Small intestine (tissue), 7 donors: Measurements from ENCODE around the gene RPS15. TPM values are rescaled to one million over a fixed set of nuclear protein-coding genes. Genes with fewer than 3 reads are reported as not detected.

Experiments used
- DNase-seq, 2 donors: peaks; one replicate each; pipeline versions ENCODE4 v3.0.0 to v3.0.0-alpha.2; 2013
- FAIRE-seq: peaks from 2 replicates; lab custom pipeline; 2012; peaks lifted over from hg19 to GRCh38; lab: Jason Lieb, UNC
- H3K27ac ChIP-seq, 3 donors: one replicate each; pipeline ENCODE4 v1.5.1; 2013; ENCODE audit warnings: low read length in 2 of 3, mild to moderate bottlenecking in 2 of 3, control low read depth in 1 of 3, inconsistent platforms in 1 of 3, low read depth in 1 of 3, moderate library complexity in 1 of 3
- H3K27me3 ChIP-seq, 3 donors: one replicate each; pipeline ENCODE4 v1.6.1; 2013; ENCODE audit warnings: low read length in 3 of 3, inconsistent platforms in 1 of 3; ENCODE audit not compliant: control insufficient read depth in 3 of 3, insufficient read depth in 3 of 3
- H3K36me3 ChIP-seq, 3 donors: one replicate each; pipeline ENCODE4 v1.6.1; 2013; ENCODE audit warnings: low read length in 3 of 3, inconsistent platforms in 1 of 3, low read depth in 1 of 3, mild to moderate bottlenecking in 1 of 3, moderate library complexity in 1 of 3; ENCODE audit not compliant: control insufficient read depth in 3 of 3, insufficient read depth in 2 of 3
- H3K4me1 ChIP-seq, 3 donors: one replicate each; pipeline ENCODE4 v1.6.1; 2013; ENCODE audit warnings: low read length in 2 of 3, inconsistent platforms in 1 of 3, low read depth in 1 of 3, mild to moderate bottlenecking in 1 of 3, moderate library complexity in 1 of 3; ENCODE audit not compliant: control insufficient read depth in 3 of 3, insufficient read depth in 2 of 3
- H3K4me3 ChIP-seq, 3 donors: one replicate each; pipeline ENCODE4 v1.5.1; 2013; ENCODE audit warnings: low read length in 3 of 3, control low read depth in 1 of 3, inconsistent platforms in 1 of 3, low read depth in 1 of 3, mild to moderate bottlenecking in 1 of 3, moderate library complexity in 1 of 3
- H3K9me3 ChIP-seq, 2 donors: one replicate each; pipeline ENCODE4 v1.6.1; 2013; ENCODE audit warnings: low read depth in 1 of 2, low read length in 1 of 2; ENCODE audit not compliant: control insufficient read depth in 2 of 2, insufficient read depth in 1 of 2
- WGBS, 3 donors: extraction: QIAGEN DNeasy Blood & Tissue Kit; methylation state at CpG; one replicate each; pipeline ENCODE4 v1.1.7; 2013; 5-methylcytosine and 5-hydroxymethylcytosine counted together
- polyA plus RNA-seq, 4 donors: library from polyadenylated mRNA; stranded (reverse) in 3 of 4; unstranded in 1 of 4; fragments of 200-250 nt in 3 of 4; fragments of 120-200 nt in 1 of 4; gene quantifications; one replicate each; pipeline versions ENCODE4 v1.2.1 to v1.2.3, GENCODE V29; 2013
- donor health status: healthy with polysubstance abuse.
- donor health status: control.
- donor health status: control.
- donor health status: Bipolar disorder and iron deficiency.
- donor health status: healthy.

Gene RPS15
- polyA plus RNA-seq, 4 donors: 1,394 to 3,547 (median 2,919) TPM

GRCh38 chr19:1425102-1425837 lies 12.9 kb upstream of the RPS15 start:
- Histone ChIP-seq H3K4me3 (no peak overlapping the region), H3K27ac (peak overlapping the region in 1 of 3 donors; percentile 84), H3K9me3 (no peaks in the 10 kb centered on the region), H3K27me3 (no peaks in the 10 kb centered on the region), H3K36me3 (peaks cover 17 to 99% (median 17%) of the 10 kb centered on the region in 3 donors), H3K4me1 (peaks cover 0 to 35% (median 0%) of the 10 kb centered on the region in 3 donors)
- WGBS, 3 donors: 89 to 91% (median 89%) methylated on average over 33 of the region's 33 CpGs
- DNase-seq (peak in 1 of 2 donors; percentile 68), FAIRE-seq (no peak)

DNA sequence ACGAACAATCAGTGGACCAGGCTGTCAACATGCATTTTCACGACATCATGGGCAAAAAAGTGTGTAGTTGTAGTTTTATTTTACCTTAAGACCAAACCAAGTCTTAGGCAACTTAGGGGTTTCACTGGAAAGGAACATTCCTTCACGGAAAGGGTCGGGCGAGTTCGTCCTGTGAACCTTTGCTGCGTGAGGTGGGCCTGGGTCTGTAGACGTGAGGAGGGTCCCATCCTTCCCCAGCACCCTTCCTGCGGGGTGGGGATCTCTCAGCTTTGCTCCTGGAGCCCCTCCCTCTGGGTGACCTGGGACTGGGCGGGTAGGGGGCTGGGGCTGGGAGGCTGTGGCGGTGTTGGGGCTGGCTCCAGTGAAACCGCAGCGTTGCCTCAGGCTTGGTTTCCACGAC lies 12.3 kb upstream of the RPS15 start:
- H3K9me3 ChIP-seq: no peaks in the 10 kb centered on the region
- H3K27ac ChIP-seq: no peak overlapping the region
- peaks cover 17 to 98% (median 17%) of the 10 kb centered on the region in 3 donors for H3K36me3 ChIP-seq
- no peak for FAIRE-seq
- DNase-seq: no peak
- H3K4me1 ChIP-seq: peaks cover 0 to 35% (median 0%) of the 10 kb centered on the region in 3 donors
- H3K4me3 ChIP-seq: no peak overlapping the region
- WGBS, 3 donors: 93 to 94% (median 93%) methylated on average over 14 of the region's 14 CpGs
- H3K27me3 ChIP-seq: no peaks in the 10 kb centered on the region

GRCh38 chr19:1426736-1427135 lies 11.5 kb upstream of the RPS15 start:
- Histone ChIP-seq H3K27me3 (no peaks in the 10 kb centered on the region), H3K27ac (no peak overlapping the region), H3K4me1 (peaks cover 0 to 35% (median 0%) of the 10 kb centered on the region in 3 donors), H3K9me3 (no peaks in the 10 kb centered on the region), H3K36me3 (peaks cover 18 to 98% (median 20%) of the 10 kb centered on the region in 3 donors), H3K4me3 (no peak overlapping the region)
- FAIRE-seq: no peak
- WGBS, 3 donors: 83 to 87% (median 86%) methylated on average over 9 of the region's 9 CpGs
- DNase-seq: no peak

DNA sequence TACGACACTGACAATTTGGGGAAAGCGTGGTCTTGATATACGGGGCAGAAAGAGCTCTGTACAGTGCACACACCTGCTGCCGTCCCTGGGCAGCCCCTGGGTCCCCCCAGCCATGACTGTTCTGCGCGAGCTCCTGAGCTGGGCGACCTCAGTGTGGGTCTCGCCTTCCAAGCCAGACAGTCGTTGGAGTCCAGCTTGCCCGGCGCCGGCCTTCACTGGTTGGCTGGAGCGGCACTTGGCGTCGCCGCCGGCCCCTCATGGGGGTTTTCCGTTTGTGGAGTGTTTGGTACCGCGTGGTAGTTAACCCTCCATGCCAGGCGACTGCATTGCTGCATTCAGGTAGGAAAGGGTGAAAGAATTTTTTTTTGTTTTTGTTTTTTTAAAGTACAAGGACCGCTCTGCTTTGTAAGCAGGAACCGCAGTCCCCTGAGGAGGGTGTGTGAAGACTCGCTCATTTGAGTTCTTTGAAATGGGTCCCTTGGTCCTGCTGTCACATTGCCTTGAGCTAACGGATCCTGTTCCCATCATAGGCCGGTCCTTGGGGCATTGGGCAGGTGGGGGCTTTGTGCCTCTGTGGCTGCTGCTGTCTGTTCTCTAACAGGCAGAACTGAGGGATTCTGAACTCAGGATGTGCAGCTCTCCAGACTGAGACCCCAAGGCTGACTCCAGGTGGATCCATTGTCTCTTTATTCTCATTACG lies 10.8 kb upstream of the RPS15 start:
- DNase-seq: no peak
- no peak for FAIRE-seq
- 94% methylated on average over 27 of the region's 27 CpGs for WGBS, 3 donors
- no peak overlapping the region for H3K4me3 ChIP-seq
- peaks cover 18 to 98% (median 20%) of the 10 kb centered on the region in 3 donors for H3K36me3 ChIP-seq
- H3K4me1 ChIP-seq: peaks cover 0 to 35% (median 0%) of the 10 kb centered on the region in 3 donors
- H3K9me3 ChIP-seq: no peaks in the 10 kb centered on the region
- H3K27ac ChIP-seq: no peak overlapping the region
- no peaks in the 10 kb centered on the region for H3K27me3 ChIP-seq

GRCh38 chr19:1428738-1429391 lies 9.3 kb upstream of the RPS15 start:
- FAIRE-seq: no peak
- H3K36me3 ChIP-seq: peaks cover 16 to 98% (median 19%) of the 10 kb centered on the region in 3 donors
- peak overlapping the region in 1 of 3 donors; percentile 22 for H3K27ac ChIP-seq
- H3K4me1 ChIP-seq: peaks cover 0 to 31% (median 0%) of the 10 kb centered on the region in 3 donors
- H3K9me3 ChIP-seq: no peaks in the 10 kb centered on the region
- DNase-seq: no peak
- no peaks in the 10 kb centered on the region for H3K27me3 ChIP-seq
- no peak overlapping the region for H3K4me3 ChIP-seq
- 82 to 90% (median 88%) methylated on average over 32 to 41 of the region's 41 CpGs for WGBS, 3 donors

GRCh38 chr19:1429750-1430149 lies 8.4 kb upstream of the RPS15 start:
- Histone ChIP-seq H3K36me3 (peaks cover 13 to 99% (median 27%) of the 10 kb centered on the region in 3 donors), H3K27ac (peak overlapping the region in 1 of 3 donors; percentile 21), H3K4me3 (no peak overlapping the region), H3K9me3 (no peaks in the 10 kb centered on the region), H3K27me3 (no peaks in the 10 kb centered on the region), H3K4me1 (peaks cover 0 to 24% (median 0%) of the 10 kb centered on the region in 3 donors)
- WGBS, 3 donors: 22 to 65% (median 46%) methylated on average over 14 of the region's 14 CpGs
- DNase-seq (peak; percentile 58 to 82), FAIRE-seq (no peak)

DNA sequence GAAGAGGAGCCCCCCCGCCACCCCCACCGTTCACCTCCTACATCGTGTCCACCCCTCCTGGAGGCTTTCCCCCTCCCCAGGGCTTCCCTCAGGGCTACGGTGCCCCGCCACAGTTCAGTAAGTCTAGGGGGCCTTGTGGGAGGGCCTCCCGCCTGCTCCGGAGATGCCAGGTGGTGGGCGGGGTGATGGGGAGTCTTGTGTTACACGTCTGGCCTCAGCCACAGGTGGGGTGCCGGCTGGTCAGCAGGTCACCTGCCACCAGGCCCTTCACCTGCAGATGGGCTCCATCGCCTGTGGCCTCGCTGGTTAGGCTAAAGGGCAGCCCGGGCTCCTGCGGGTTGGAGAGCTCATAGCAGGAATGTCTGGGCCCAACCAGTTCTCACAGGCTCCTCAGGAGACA lies 8.0 kb upstream of the RPS15 start:
- Histone ChIP-seq H3K27me3 (no peaks in the 10 kb centered on the region), H3K4me1 (peaks cover 0 to 19% (median 0%) of the 10 kb centered on the region in 3 donors), H3K9me3 (no peaks in the 10 kb centered on the region), H3K4me3 (no peak overlapping the region), H3K36me3 (peaks cover 13 to 98% (median 28%) of the 10 kb centered on the region in 3 donors), H3K27ac (no peak overlapping the region)
- FAIRE-seq (no peak), DNase-seq (no peak)
- 80 to 86% (median 84%) methylated on average over 13 to 14 of the region's 14 CpGs for WGBS, 3 donors
